ENCODE results near the gene CTXND1. TPM values are rescaled to one million over a fixed set of nuclear protein-coding genes. Genes with fewer than 3 reads are reported as not detected.

CTXND1 gene
- not detected in 2 replicates for total RNA-seq

DNA sequence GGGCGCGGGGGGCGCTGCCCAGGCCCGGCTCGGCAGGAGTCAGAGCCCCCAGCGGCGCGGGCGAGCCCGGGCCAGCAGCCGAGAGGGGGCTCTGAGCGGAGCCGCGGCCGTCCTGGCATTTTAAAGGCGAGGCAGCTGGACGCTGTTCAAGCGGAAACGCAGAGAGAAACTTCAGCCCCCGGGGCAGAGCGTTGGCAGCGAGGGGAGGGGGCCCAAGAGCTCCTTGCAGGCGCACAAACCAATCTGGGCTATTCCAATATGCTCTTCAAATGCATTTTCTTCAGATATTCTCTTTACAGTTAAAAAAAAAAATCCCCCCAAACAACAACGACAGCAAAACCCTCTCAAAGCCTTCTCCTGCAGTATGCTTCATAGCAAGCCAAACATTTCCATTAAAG, at the start of gene CTXND1:
Gene CTXND1, minus strand, starts transcription at position 93 of the 398 bp plus-strand sequence. CDS start 50,264 bp downstream, outside the sequence.

DNA sequence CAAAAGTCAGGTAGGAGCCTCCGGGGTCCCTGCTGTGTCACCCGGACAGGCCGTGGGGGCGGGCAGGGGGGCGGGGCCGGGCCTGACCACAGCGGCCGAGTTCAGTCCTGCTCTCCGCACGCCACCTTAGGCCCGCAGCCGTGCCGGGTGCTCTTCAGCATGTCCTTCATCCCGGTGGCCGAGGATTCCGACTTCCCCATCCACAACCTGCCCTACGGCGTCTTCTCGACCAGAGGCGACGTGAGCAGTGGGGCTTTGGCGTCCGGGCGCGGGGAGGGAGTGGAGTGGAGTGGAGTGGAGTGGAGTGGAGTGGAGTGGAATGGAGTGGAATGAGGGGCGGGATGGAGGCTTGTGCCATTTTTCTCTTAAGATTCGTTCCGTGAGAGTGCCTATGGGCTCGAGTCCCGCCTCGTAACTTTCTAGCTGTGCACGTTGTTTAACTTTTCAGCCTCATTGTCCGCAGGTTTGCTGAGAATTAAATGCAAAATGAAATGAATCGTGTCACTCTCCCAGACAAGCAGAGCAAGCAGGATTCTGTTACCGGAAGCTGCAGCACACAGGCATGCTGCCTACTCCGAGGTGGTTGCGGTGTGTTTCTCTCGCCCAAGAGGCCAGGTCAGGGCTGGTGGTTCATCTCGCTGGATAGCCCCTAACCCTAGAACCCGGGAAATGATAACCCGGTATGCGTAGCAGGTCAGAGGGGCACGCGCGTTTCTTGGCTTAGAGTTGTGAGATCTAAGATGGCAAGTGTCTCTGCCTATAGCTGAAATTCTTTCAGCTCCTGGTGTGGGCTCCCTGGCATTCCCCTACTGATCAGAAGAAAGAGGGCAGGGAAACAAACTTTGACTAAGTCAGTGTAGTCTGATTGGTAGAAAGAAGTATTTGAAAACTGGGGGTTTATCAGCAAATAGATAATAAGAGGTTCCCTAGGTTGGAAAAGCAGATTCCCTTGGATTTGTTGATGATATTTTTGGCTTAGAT, 98.8 kb downstream of the CTXND1 start, which contains the start of gene FAH:
Gene FAH, plus strand, starts transcription at position 104 of the 981 bp plus-strand sequence. Its CDS starts 56 bp downstream, at position 160.

Other genes with a start within 250 kb of the CTXND1 start
- 148 TPM in 2 replicates for gene ZFAND6, start 192.5 kb downstream of the CTXND1 start, total RNA-seq
- gene FAH, start 99.2 kb downstream of the CTXND1 start, total RNA-seq = 19.8 and 27.1 TPM in 2 replicates
- 23.5 and 30.0 TPM in 2 replicates for gene ARNT2, start 152.2 kb upstream of the CTXND1 start, total RNA-seq

All from hair follicle dermal papilla cell (primary cell).